Astrocyte (in vitro differentiated cells and primary cell): Measurements from ENCODE around the gene UBE2E3. TPM values are rescaled to one million over a fixed set of nuclear protein-coding genes. Genes with fewer than 3 reads are reported as not detected.

ENCODE experiments used
- DNase-seq: peaks from one replicate; pipeline ENCODE4 v3.0.0-alpha.2; 2010; ENCODE audit warnings: low read depth
- FAIRE-seq: peaks from 2 replicates; lab custom pipeline; 2011; peaks lifted over from hg19 to GRCh38; lab: Jason Lieb, UNC
- H2AFZ ChIP-seq: 2 replicates; pipeline ENCODE4 v1.6.0; 2012; ENCODE audit warnings: low read depth, low read length, inconsistent platforms
- H3K27ac ChIP-seq: 2 replicates; pipeline ENCODE4 v1.5.1; 2011; ENCODE audit warnings: low read depth, low read length, inconsistent platforms
- H3K27me3 ChIP-seq: 2 replicates; pipeline ENCODE4 v1.6.0; 2011; ENCODE audit warnings: low read length, inconsistent platforms; ENCODE audit not compliant: insufficient read depth
- H3K36me3 ChIP-seq: 2 replicates; pipeline ENCODE4 v1.5.1; 2011; ENCODE audit warnings: low read length, inconsistent platforms; ENCODE audit not compliant: insufficient read depth
- H3K4me1 ChIP-seq: 2 replicates; pipeline ENCODE4 v1.5.1; 2011; ENCODE audit warnings: low read length, inconsistent platforms; ENCODE audit not compliant: insufficient read depth
- H3K4me2 ChIP-seq: 2 replicates; pipeline ENCODE4 v1.6.0; 2012; ENCODE audit warnings: low read length, inconsistent platforms
- H3K4me3 ChIP-seq: 2 replicates; pipeline ENCODE4 v1.5.1; 2011; ENCODE audit warnings: low read depth, mild to moderate bottlenecking, low read length, inconsistent platforms; ENCODE audit not compliant: insufficient read depth
- H3K79me2 ChIP-seq: 2 replicates; pipeline ENCODE4 v1.6.0; 2012; ENCODE audit warnings: mild to moderate bottlenecking, low read length, inconsistent platforms; ENCODE audit not compliant: insufficient read depth
- H3K9ac ChIP-seq: 2 replicates; pipeline ENCODE4 v1.6.0; 2012; ENCODE audit warnings: mild to moderate bottlenecking, low read length, inconsistent platforms
- H3K9me3 ChIP-seq: 2 replicates; pipeline ENCODE4 v1.5.1; 2012; ENCODE audit warnings: low read depth, mild to moderate bottlenecking, low read length, inconsistent platforms; ENCODE audit not compliant: insufficient read depth
- H4K20me1 ChIP-seq: 2 replicates; pipeline ENCODE4 v1.6.0; 2012; ENCODE audit warnings: low read length, inconsistent platforms; ENCODE audit not compliant: insufficient read depth
- H3K27ac Mint-ChIP-seq: one replicate; pipeline ENCODE4 v1.8.0; 2021; ENCODE audit warnings: mild to moderate bottlenecking, mixed read lengths; ENCODE audit not compliant: unreplicated experiment
- H3K27me3 Mint-ChIP-seq: one replicate; pipeline ENCODE4 v1.8.0; 2021; ENCODE audit warnings: low read depth, mixed read lengths; ENCODE audit not compliant: unreplicated experiment
- H3K36me3 Mint-ChIP-seq: one replicate; pipeline ENCODE4 v1.8.0; 2021; ENCODE audit warnings: low read depth, mixed read lengths; ENCODE audit not compliant: unreplicated experiment
- H3K4me1 Mint-ChIP-seq: one replicate; pipeline ENCODE4 v1.8.0; 2021; ENCODE audit warnings: low read depth, mixed read lengths; ENCODE audit not compliant: unreplicated experiment
- H3K4me3 Mint-ChIP-seq: one replicate; pipeline ENCODE4 v1.8.0; 2021; ENCODE audit warnings: mild to moderate bottlenecking, moderate library complexity, mixed read lengths; ENCODE audit not compliant: unreplicated experiment
- H3K9me3 Mint-ChIP-seq: one replicate; pipeline ENCODE4 v1.8.0; 2021; ENCODE audit warnings: mild to moderate bottlenecking, mixed read lengths; ENCODE audit not compliant: unreplicated experiment
- CTCF ChIP-seq: IDR thresholded peaks from 2 replicates; pipeline ENCODE4 v1.5.1; 2011; ENCODE audit warnings: low read depth, mild to moderate bottlenecking, inconsistent platforms, low read length, moderate library complexity; ENCODE audit not compliant: insufficient read depth
- EZH2 ChIP-seq: IDR thresholded peaks from 2 replicates; pipeline ENCODE4 v1.6.1; 2012; ENCODE audit warnings: mild to moderate bottlenecking, low read length, inconsistent platforms; ENCODE audit not compliant: insufficient read depth
- total RNA-seq: library from RNA; stranded (reverse); gene quantifications from 2 replicates; pipeline ENCODE4 v1.2.1, GENCODE V29; 2021

The UBE2E3 gene
- total RNA-seq, 1 donor from 2014 or later, result 140 TPM

DNA sequence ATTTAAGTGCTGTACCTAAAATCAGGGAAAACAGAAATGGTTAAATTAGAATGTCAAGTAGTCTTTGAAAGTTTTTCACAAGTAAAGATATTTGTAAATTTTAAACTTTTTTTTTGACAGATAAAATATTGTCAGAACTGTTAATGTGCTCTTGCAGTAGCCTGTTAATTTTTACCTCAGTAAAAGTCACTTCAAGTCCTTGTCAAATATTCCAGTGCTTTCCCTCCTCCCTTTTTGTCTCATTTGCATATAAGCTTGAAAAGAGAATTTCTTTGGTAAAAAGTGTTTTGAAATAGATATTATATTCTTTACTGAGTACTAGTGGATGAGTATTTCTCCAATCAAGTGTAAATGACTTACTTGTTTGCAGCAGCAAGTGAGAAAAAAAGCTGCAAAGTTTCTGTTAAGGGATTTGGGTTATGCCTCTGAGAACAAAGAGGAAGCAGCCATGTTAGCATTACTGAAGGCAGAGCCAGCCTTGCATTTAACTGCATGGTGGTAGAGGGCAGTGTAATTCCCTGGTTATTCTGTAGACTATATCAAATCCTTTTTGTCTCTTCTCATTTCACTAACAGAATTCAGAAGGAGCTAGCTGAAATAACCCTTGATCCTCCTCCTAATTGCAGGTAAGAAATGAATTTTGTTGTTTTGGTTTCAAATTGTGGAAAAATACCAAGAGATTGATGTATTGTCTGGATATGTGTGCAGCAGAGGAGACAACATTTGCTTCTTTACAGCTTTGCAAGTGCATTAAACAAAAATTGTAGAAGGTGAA lies 3.2 kb downstream of the UBE2E3 start:
- H3K4me2 ChIP-seq, result peak overlapping the region; percentile 89
- H3K4me1 ChIP-seq, result peaks cover 27% of the 10 kb centered on the region
- DNase-seq (peak; percentile 54), FAIRE-seq (peak; percentile 99)
- H3K4me1 Mint-ChIP-seq, result peaks cover 27% of the 10 kb centered on the region
- no peaks in the 10 kb centered on the region for H3K27me3 Mint-ChIP-seq
- peak overlapping the region; percentile 99 for H3K4me3 Mint-ChIP-seq
- peak overlapping the region; percentile 44 for H3K4me3 ChIP-seq
- no peaks in the 10 kb centered on the region for H3K9me3 Mint-ChIP-seq
- peak overlapping the region; percentile 54 for H3K9ac ChIP-seq
- H3K27ac ChIP-seq, result peak overlapping the region; percentile 43
- H3K36me3 Mint-ChIP-seq, result no peaks in the 10 kb centered on the region
- TF ChIP-seq EZH2 (no peak), CTCF (peak; percentile 34)
- H3K9me3 ChIP-seq, result no peaks in the 10 kb centered on the region
- peaks cover 21% of the 10 kb centered on the region for H4K20me1 ChIP-seq
- H3K79me2 ChIP-seq, result peaks cover 76% of the 10 kb centered on the region
- peak overlapping the region; percentile 75 for H3K27ac Mint-ChIP-seq
- H2AFZ ChIP-seq, result no peak overlapping the region
- no peaks in the 10 kb centered on the region for H3K27me3 ChIP-seq
- peaks cover 17% of the 10 kb centered on the region for H3K36me3 ChIP-seq

DNA sequence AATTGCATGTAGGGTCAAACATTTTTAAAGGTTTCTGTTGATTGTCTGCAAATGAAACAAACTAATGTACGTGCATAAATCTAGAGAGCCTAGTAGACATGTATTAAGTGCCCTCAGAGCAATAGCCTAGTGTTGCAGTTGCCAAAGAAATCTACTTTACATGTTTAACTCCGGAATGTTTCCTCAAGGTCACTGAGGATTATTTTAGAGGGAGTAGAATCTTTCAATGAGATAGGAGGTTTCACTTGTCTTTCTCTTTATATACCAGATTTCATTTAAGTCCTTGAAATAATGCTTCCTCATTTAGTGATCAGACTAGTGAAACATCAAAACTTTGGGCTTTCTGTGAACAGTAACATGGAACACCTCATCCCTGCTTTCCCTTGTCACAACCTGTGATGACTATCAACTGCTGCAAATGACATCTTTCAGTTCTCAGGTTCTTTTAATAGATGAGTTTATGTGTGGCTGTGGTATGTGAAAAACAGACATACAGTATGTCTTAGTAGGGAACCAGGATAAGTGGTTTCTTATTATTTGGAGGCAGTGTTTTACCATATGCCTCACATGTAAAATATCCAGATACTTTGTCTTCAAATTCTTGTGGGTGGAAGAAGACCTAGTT lies 5.5 kb downstream of the UBE2E3 start:
- peak overlapping the region; percentile 7 for H3K4me3 ChIP-seq
- no peaks in the 10 kb centered on the region for H3K27me3 ChIP-seq
- no peak overlapping the region for H3K27ac ChIP-seq
- H3K4me1 ChIP-seq, result peaks cover 19% of the 10 kb centered on the region
- H3K79me2 ChIP-seq, result peaks cover 98% of the 10 kb centered on the region
- Mint-ChIP-seq H3K27ac (no peak overlapping the region), H3K36me3 (no peaks in the 10 kb centered on the region), H3K27me3 (no peaks in the 10 kb centered on the region), H3K9me3 (no peaks in the 10 kb centered on the region), H3K4me3 (peak overlapping the region; percentile 28), H3K4me1 (peaks cover 18% of the 10 kb centered on the region)
- no peak for TF ChIP-seq EZH2
- no peak for TF ChIP-seq CTCF
- DNase-seq (no peak), FAIRE-seq (peak; percentile 41)
- H3K36me3 ChIP-seq, result peaks cover 17% of the 10 kb centered on the region
- H3K4me2 ChIP-seq, result peak overlapping the region; percentile 44
- H3K9me3 ChIP-seq, result no peaks in the 10 kb centered on the region
- no peak overlapping the region for H2AFZ ChIP-seq
- peaks cover 35% of the 10 kb centered on the region for H4K20me1 ChIP-seq
- H3K9ac ChIP-seq, result no peak overlapping the region
